Astrocyte (in vitro differentiated cells and primary cell): ENCODE measurements around the gene NTM. TPM values are rescaled to one million over a fixed set of nuclear protein-coding genes. Genes with fewer than 3 reads are reported as not detected.

Source experiments
- DNase-seq: peaks from one replicate; pipeline ENCODE4 v3.0.0-alpha.2; 2010; ENCODE audit warnings: low read depth
- FAIRE-seq: peaks from 2 replicates; lab custom pipeline; 2011; peaks lifted over from hg19 to GRCh38; lab: Jason Lieb, UNC
- H2AFZ ChIP-seq: 2 replicates; pipeline ENCODE4 v1.6.0; 2012; ENCODE audit warnings: low read depth, low read length, inconsistent platforms
- H3K27ac ChIP-seq: 2 replicates; pipeline ENCODE4 v1.5.1; 2011; ENCODE audit warnings: low read depth, low read length, inconsistent platforms
- H3K27me3 ChIP-seq: 2 replicates; pipeline ENCODE4 v1.6.0; 2011; ENCODE audit warnings: low read length, inconsistent platforms; ENCODE audit not compliant: insufficient read depth
- H3K36me3 ChIP-seq: 2 replicates; pipeline ENCODE4 v1.5.1; 2011; ENCODE audit warnings: low read length, inconsistent platforms; ENCODE audit not compliant: insufficient read depth
- H3K4me1 ChIP-seq: 2 replicates; pipeline ENCODE4 v1.5.1; 2011; ENCODE audit warnings: low read length, inconsistent platforms; ENCODE audit not compliant: insufficient read depth
- H3K4me2 ChIP-seq: 2 replicates; pipeline ENCODE4 v1.6.0; 2012; ENCODE audit warnings: low read length, inconsistent platforms
- H3K4me3 ChIP-seq: 2 replicates; pipeline ENCODE4 v1.5.1; 2011; ENCODE audit warnings: low read depth, mild to moderate bottlenecking, low read length, inconsistent platforms; ENCODE audit not compliant: insufficient read depth
- H3K79me2 ChIP-seq: 2 replicates; pipeline ENCODE4 v1.6.0; 2012; ENCODE audit warnings: mild to moderate bottlenecking, low read length, inconsistent platforms; ENCODE audit not compliant: insufficient read depth
- H3K9ac ChIP-seq: 2 replicates; pipeline ENCODE4 v1.6.0; 2012; ENCODE audit warnings: mild to moderate bottlenecking, low read length, inconsistent platforms
- H3K9me3 ChIP-seq: 2 replicates; pipeline ENCODE4 v1.5.1; 2012; ENCODE audit warnings: low read depth, mild to moderate bottlenecking, low read length, inconsistent platforms; ENCODE audit not compliant: insufficient read depth
- H4K20me1 ChIP-seq: 2 replicates; pipeline ENCODE4 v1.6.0; 2012; ENCODE audit warnings: low read length, inconsistent platforms; ENCODE audit not compliant: insufficient read depth
- H3K27ac Mint-ChIP-seq: one replicate; pipeline ENCODE4 v1.8.0; 2021; ENCODE audit warnings: mild to moderate bottlenecking, mixed read lengths; ENCODE audit not compliant: unreplicated experiment
- H3K27me3 Mint-ChIP-seq: one replicate; pipeline ENCODE4 v1.8.0; 2021; ENCODE audit warnings: low read depth, mixed read lengths; ENCODE audit not compliant: unreplicated experiment
- H3K36me3 Mint-ChIP-seq: one replicate; pipeline ENCODE4 v1.8.0; 2021; ENCODE audit warnings: low read depth, mixed read lengths; ENCODE audit not compliant: unreplicated experiment
- H3K4me1 Mint-ChIP-seq: one replicate; pipeline ENCODE4 v1.8.0; 2021; ENCODE audit warnings: low read depth, mixed read lengths; ENCODE audit not compliant: unreplicated experiment
- H3K4me3 Mint-ChIP-seq: one replicate; pipeline ENCODE4 v1.8.0; 2021; ENCODE audit warnings: mild to moderate bottlenecking, moderate library complexity, mixed read lengths; ENCODE audit not compliant: unreplicated experiment
- H3K9me3 Mint-ChIP-seq: one replicate; pipeline ENCODE4 v1.8.0; 2021; ENCODE audit warnings: mild to moderate bottlenecking, mixed read lengths; ENCODE audit not compliant: unreplicated experiment
- CTCF ChIP-seq: IDR thresholded peaks from 2 replicates; pipeline ENCODE4 v1.5.1; 2011; ENCODE audit warnings: low read depth, mild to moderate bottlenecking, inconsistent platforms, low read length, moderate library complexity; ENCODE audit not compliant: insufficient read depth
- EZH2 ChIP-seq: IDR thresholded peaks from 2 replicates; pipeline ENCODE4 v1.6.1; 2012; ENCODE audit warnings: mild to moderate bottlenecking, low read length, inconsistent platforms; ENCODE audit not compliant: insufficient read depth
- total RNA-seq: library from RNA; stranded (reverse); gene quantifications from 2 replicates; pipeline ENCODE4 v1.2.1, GENCODE V29; 2021

The NTM gene
- total RNA-seq, 1 donor from 2014 or later: 98.2 TPM

GRCh38 chr11:131389582-131389981 is 19.2 kb downstream of the NTM start:
- H3K36me3 ChIP-seq: no peaks in the 10 kb centered on the region
- no peaks in the 10 kb centered on the region for H3K4me1 Mint-ChIP-seq
- H2AFZ ChIP-seq: no peak overlapping the region
- no peak overlapping the region for H3K9ac ChIP-seq
- DNase-seq (no peak), FAIRE-seq (no peak)
- TF ChIP-seq EZH2: no peak
- TF ChIP-seq CTCF: no peak
- no peak overlapping the region for H3K27ac ChIP-seq
- H3K4me3 ChIP-seq: no peak overlapping the region
- no peaks in the 10 kb centered on the region for H3K4me1 ChIP-seq
- H3K9me3 Mint-ChIP-seq: peaks cover 1% of the 10 kb centered on the region
- peaks cover 2% of the 10 kb centered on the region for H3K36me3 Mint-ChIP-seq
- H3K4me3 Mint-ChIP-seq: no peak overlapping the region
- peaks cover 49% of the 10 kb centered on the region for H3K27me3 Mint-ChIP-seq
- H3K27ac Mint-ChIP-seq: no peak overlapping the region
- no peaks in the 10 kb centered on the region for H3K27me3 ChIP-seq
- no peak overlapping the region for H3K4me2 ChIP-seq
- no peaks in the 10 kb centered on the region for H4K20me1 ChIP-seq
- H3K9me3 ChIP-seq: no peaks in the 10 kb centered on the region
- H3K79me2 ChIP-seq: no peaks in the 10 kb centered on the region

DNA sequence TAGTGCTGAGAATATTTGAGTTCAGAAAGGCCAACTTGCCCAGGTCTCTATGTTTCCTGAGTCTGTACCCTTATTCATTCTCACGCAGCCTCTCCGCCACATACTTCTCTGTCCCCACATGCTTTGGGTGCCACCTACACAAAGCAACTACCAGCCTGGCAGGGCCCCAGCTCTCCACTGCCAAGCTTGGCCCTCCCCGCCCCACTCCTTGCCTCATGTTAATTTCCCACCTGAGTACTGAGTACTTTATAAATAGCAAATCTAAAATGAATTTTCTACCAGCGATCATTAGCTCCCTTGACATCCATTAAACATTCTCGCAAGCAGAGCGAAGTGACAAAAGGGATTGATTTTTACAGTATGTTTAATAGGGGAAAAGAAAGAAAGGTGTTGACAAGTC is 20.8 kb downstream of the NTM start:
- no peak overlapping the region for H3K27ac Mint-ChIP-seq
- peaks cover 2% of the 10 kb centered on the region for H3K36me3 Mint-ChIP-seq
- no peak overlapping the region for H3K4me3 Mint-ChIP-seq
- H3K4me3 ChIP-seq: no peak overlapping the region
- no peaks in the 10 kb centered on the region for H3K4me1 Mint-ChIP-seq
- no peak overlapping the region for H3K9ac ChIP-seq
- no peaks in the 10 kb centered on the region for H3K4me1 ChIP-seq
- no peak for TF ChIP-seq CTCF
- no peak for TF ChIP-seq EZH2
- H4K20me1 ChIP-seq: no peaks in the 10 kb centered on the region
- no peak overlapping the region for H2AFZ ChIP-seq
- no peak overlapping the region for H3K4me2 ChIP-seq
- peaks cover 4% of the 10 kb centered on the region for H3K27me3 ChIP-seq
- H3K79me2 ChIP-seq: no peaks in the 10 kb centered on the region
- no peaks in the 10 kb centered on the region for H3K36me3 ChIP-seq
- H3K27me3 Mint-ChIP-seq: peaks cover 62% of the 10 kb centered on the region
- H3K27ac ChIP-seq: no peak overlapping the region
- no peaks in the 10 kb centered on the region for H3K9me3 ChIP-seq
- DNase-seq: no peak
- peaks cover 5% of the 10 kb centered on the region for H3K9me3 Mint-ChIP-seq
- FAIRE-seq: no peak

- no peaks in the 10 kb centered on the region for H3K4me1 ChIP-seq
These were observed 22.3 kb downstream of the NTM start for GRCh38 chr11:131392528-131393255.

More at GRCh38 chr11:131392528-131393255, 22.3 kb downstream of the NTM start:
- no peak for FAIRE-seq
- no peaks in the 10 kb centered on the region for H3K79me2 ChIP-seq
- no peak overlapping the region for H3K4me2 ChIP-seq
- H3K9me3 ChIP-seq: no peaks in the 10 kb centered on the region
- H3K4me3 ChIP-seq: no peak overlapping the region
- no peak for DNase-seq
- no peak overlapping the region for H3K27ac ChIP-seq
- peaks cover 4% of the 10 kb centered on the region for H3K27me3 ChIP-seq
- H3K36me3 ChIP-seq: no peaks in the 10 kb centered on the region
- no peaks in the 10 kb centered on the region for H4K20me1 ChIP-seq
- no peaks in the 10 kb centered on the region for H3K4me1 Mint-ChIP-seq
- H3K27ac Mint-ChIP-seq: no peak overlapping the region
- no peak overlapping the region for H3K4me3 Mint-ChIP-seq
- peaks cover 56% of the 10 kb centered on the region for H3K27me3 Mint-ChIP-seq
- peaks cover 2% of the 10 kb centered on the region for H3K36me3 Mint-ChIP-seq
- TF ChIP-seq EZH2 (no peak), CTCF (no peak)
- no peak overlapping the region for H3K9ac ChIP-seq
- H3K9me3 Mint-ChIP-seq: peaks cover 5% of the 10 kb centered on the region
- H2AFZ ChIP-seq: no peak overlapping the region
